ENCODE measurements around the gene RASGRP4. TPM values are rescaled to one million over a fixed set of nuclear protein-coding genes. Genes with fewer than 3 reads are reported as not detected.
A peak's percentile ranks its signal among the peaks of the same experiment; 100 is the strongest.

The RASGRP4 gene
- total and polyA plus RNA-seq, 4 donors: 3.5 to 39.0 (median 8.7) TPM

DNA sequence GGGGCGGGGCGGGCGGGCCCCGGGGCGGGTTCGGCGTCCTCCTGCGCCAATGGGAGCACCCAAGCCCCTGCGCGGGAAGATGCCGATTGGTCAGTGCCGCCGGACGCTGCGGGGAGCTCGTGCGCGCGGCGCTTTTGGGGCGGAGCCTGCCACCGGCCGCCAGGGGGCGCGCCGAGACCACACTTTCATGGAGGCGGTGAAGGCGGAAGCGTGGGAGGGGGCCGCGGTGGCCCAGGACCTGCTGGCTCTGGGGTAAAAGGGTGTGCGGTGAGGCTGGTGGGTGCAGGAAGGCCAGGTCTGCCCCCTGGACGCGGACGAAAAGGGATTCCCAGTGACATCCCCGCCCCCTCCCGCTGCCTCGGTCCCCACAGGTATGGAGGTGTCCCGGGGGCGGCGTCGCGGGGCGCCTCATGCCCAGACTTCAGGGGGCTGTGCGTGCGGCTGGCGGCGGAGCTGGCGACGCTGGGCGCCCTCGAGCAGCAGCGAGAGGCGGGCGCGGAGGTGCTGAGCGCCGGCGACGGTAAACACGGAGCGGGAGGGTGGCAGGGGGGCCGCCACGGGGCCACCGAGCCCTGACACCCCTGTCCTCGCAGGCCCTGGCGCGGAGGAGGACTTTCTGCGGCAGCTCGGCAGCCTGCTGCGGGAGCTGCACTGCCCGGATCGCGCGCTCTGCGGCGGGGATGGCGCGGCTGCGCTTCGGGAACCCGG lies 22.9 kb downstream of the RASGRP4 start, which contains the start of gene FAM98C:
TSS of gene FAM98C (plus strand) at position 127 of the 708 bp plus-strand sequence. CDS start at position 188, 61 bp downstream.
- H3K4me3 ChIP-seq: peak within 1 kb of the TSS; percentile 68
- no peaks in the 10 kb centered on the region for H3K9me3 ChIP-seq (ENCODE audit: control insufficient read depth in 4 of 4, insufficient read depth in 3 of 4, low read length in 3 of 4)
- 0% methylated on average over 72 to 82 of the region's 82 CpGs for WGBS, 2 donors
- peaks cover 0 to 14% (median 12%) of the 10 kb centered on the region in 4 donors for H3K36me3 ChIP-seq (ENCODE audit: control insufficient read depth in 4 of 4, insufficient read depth in 4 of 4, low read length in 4 of 4)
- peak; percentile 98 to 99 (median 98) for DNase-seq
- peak within 1 kb of the TSS in 1 of 2 donors; percentile 25 for H3K9ac ChIP-seq (ENCODE audit: insufficient read depth in 1 of 2, low read length in 2 of 2)
- peaks cover 0 to 9% (median 6%) of the 10 kb centered on the region in 3 donors for H3K27me3 ChIP-seq (ENCODE audit: control insufficient read depth in 3 of 3, insufficient read depth in 3 of 3, low read length in 2 of 3)
- TF ChIP-seq, protein P1, sequence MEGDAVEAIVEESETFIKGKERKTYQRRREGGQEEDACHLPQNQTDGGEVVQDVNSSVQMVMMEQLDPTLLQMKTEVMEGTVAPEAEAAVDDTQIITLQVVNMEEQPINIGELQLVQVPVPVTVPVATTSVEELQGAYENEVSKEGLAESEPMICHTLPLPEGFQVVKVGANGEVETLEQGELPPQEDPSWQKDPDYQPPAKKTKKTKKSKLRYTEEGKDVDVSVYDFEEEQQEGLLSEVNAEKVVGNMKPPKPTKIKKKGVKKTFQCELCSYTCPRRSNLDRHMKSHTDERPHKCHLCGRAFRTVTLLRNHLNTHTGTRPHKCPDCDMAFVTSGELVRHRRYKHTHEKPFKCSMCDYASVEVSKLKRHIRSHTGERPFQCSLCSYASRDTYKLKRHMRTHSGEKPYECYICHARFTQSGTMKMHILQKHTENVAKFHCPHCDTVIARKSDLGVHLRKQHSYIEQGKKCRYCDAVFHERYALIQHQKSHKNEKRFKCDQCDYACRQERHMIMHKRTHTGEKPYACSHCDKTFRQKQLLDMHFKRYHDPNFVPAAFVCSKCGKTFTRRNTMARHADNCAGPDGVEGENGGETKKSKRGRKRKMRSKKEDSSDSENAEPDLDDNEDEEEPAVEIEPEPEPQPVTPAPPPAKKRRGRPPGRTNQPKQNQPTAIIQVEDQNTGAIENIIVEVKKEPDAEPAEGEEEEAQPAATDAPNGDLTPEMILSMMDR (IDR thresholded peaks at IDR 0.05; ENCODE audit: control extremely low read depth, extremely low read depth): peak; percentile 97
- peak within 1 kb of the TSS; percentile 14 to 75 for H3K27ac ChIP-seq (ENCODE audit: low read depth in 1 of 2, low read length in 1 of 2)
- peak; percentile 99 for ATAC-seq (ENCODE audit: insufficient read depth, low FRiP score)
- peaks cover 0 to 2% (median 0%) of the 10 kb centered on the region in 5 donors for H3K4me1 ChIP-seq (ENCODE audit: control insufficient read depth in 5 of 5, insufficient read depth in 5 of 5, low read length in 5 of 5)

DNA sequence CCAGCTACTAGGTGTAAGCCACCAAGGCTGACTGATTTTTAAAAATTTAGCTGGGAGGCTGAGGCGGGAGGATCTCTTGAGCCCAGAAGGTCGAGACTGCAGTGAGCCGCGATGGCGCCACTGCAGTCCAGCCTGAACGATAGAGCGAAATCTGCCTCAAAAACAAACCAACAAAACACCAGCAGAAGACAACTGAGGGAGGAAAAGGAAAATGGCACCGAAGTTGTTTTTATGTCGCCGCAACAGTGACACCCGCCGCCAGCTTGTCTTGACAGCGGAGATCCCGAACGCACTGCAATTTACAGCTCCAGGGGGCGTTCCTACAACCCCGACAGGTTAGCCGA lies 23.4 kb downstream of the RASGRP4 start:
- DNase-seq (no peak), ATAC-seq (ENCODE audit: insufficient read depth, low FRiP score) (no peak)
- Histone ChIP-seq H3K27me3 (ENCODE audit: control insufficient read depth in 3 of 3, insufficient read depth in 3 of 3, low read length in 2 of 3) (peaks cover 3 to 13% (median 9%) of the 10 kb centered on the region in 3 donors), H3K9ac (ENCODE audit: insufficient read depth in 1 of 2, low read length in 2 of 2) (no peak overlapping the region), H3K4me1 (ENCODE audit: control insufficient read depth in 5 of 5, insufficient read depth in 5 of 5, low read length in 5 of 5) (peaks cover 0 to 2% (median 0%) of the 10 kb centered on the region in 5 donors), H3K9me3 (ENCODE audit: control insufficient read depth in 4 of 4, insufficient read depth in 3 of 4, low read length in 3 of 4) (peaks cover 0 to 2% (median 0%) of the 10 kb centered on the region in 4 donors), H3K36me3 (ENCODE audit: control insufficient read depth in 4 of 4, insufficient read depth in 4 of 4, low read length in 4 of 4) (peaks cover 0 to 14% (median 12%) of the 10 kb centered on the region in 4 donors), H3K27ac (ENCODE audit: low read depth in 1 of 2, low read length in 1 of 2) (no peak overlapping the region), H3K4me3 (no peak overlapping the region)
- TF ChIP-seq, protein P1 (IDR thresholded peaks at IDR 0.05; ENCODE audit: control extremely low read depth, extremely low read depth): no peak
- WGBS, 2 donors: 4 to 5% methylated on average over 18 of the region's 18 CpGs

DNA sequence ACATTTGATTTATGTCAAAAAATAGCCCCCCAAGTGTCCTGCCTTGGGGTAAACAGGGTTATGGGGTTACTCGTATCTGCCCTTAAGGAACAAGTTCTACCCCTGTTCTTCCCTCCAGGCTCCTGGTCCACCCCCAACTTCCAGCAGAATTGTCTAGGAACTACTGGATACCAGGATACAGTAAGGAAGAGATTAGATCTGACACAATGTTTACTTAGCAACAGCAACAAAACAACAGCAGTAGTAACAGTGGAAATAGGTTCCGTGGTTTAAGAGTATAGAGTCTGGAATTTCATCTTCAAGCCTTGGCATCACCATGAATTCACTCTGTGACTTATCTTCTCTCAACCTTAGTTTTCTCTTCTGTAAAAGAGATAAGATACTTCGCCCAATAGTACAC lies 24.9 kb downstream of the RASGRP4 start:
- WGBS, 2 donors: 69 to 82% methylated on average over 3 of the region's 3 CpGs
- Histone ChIP-seq H3K27me3 (ENCODE audit: control insufficient read depth in 3 of 3, insufficient read depth in 3 of 3, low read length in 2 of 3) (peaks cover 9 to 27% (median 13%) of the 10 kb centered on the region in 3 donors), H3K4me3 (no peak overlapping the region), H3K27ac (ENCODE audit: low read depth in 1 of 2, low read length in 1 of 2) (no peak overlapping the region), H3K4me1 (ENCODE audit: control insufficient read depth in 5 of 5, insufficient read depth in 5 of 5, low read length in 5 of 5) (peaks cover 0 to 2% (median 0%) of the 10 kb centered on the region in 5 donors), H3K9me3 (ENCODE audit: control insufficient read depth in 4 of 4, insufficient read depth in 3 of 4, low read length in 3 of 4) (peaks cover 0 to 2% (median 0%) of the 10 kb centered on the region in 4 donors), H3K36me3 (ENCODE audit: control insufficient read depth in 4 of 4, insufficient read depth in 4 of 4, low read length in 4 of 4) (peaks cover 0 to 8% (median 6%) of the 10 kb centered on the region in 4 donors), H3K9ac (ENCODE audit: insufficient read depth in 1 of 2, low read length in 2 of 2) (no peak overlapping the region)
- TF ChIP-seq, protein P1 (IDR thresholded peaks at IDR 0.05; ENCODE audit: control extremely low read depth, extremely low read depth): no peak
- ATAC-seq (ENCODE audit: insufficient read depth, low FRiP score) (no peak), DNase-seq (no peak)

All from lung (tissue), 12 donors.